ENCODE results near the gene SEC22C. TPM values are rescaled to one million over a fixed set of nuclear protein-coding genes. Genes with fewer than 3 reads are reported as not detected.

SEC22C gene
- polyA plus RNA-seq, 1 donor from 2014 or later, result 93.6 TPM

DNA sequence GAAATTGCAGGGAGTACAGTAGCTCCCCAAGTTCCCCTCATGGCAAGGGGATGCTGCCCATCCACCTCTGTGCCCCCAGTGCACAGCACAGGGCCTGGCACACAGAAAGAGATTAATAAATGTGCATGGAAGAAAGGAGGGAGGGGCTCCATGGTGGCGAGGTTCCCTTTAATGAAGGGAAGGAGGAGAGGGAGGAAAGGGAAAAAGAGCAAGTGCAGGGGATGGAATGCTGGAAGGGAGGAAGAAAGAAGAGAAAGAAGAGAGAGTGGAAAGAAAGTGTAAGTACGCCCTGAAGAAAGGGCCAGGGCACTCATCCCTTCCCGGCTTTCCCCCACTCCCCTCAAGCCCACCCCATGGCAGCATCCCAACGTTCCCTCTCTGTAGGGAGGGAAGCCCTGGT lies 80.9 kb downstream of the SEC22C start:
- H3K79me2 ChIP-seq (replicated peaks; ENCODE audit: insufficient read depth, low read length), result no peaks in the 10 kb centered on the region
- H3K9me2 ChIP-seq (ENCODE audit: insufficient read depth, low read length), result no peaks in the 10 kb centered on the region
- no peak overlapping the region for H2AFZ ChIP-seq (ENCODE audit: low read depth, low read length)
- peak overlapping the region; percentile 36 for H3K9ac ChIP-seq (ENCODE audit: low read length)
- no peaks in the 10 kb centered on the region for H3K9me3 ChIP-seq (ENCODE audit: low read length)
- no peak overlapping the region for H3K27ac ChIP-seq (ENCODE audit: low read length)
- TF ChIP-seq, protein P1, sequence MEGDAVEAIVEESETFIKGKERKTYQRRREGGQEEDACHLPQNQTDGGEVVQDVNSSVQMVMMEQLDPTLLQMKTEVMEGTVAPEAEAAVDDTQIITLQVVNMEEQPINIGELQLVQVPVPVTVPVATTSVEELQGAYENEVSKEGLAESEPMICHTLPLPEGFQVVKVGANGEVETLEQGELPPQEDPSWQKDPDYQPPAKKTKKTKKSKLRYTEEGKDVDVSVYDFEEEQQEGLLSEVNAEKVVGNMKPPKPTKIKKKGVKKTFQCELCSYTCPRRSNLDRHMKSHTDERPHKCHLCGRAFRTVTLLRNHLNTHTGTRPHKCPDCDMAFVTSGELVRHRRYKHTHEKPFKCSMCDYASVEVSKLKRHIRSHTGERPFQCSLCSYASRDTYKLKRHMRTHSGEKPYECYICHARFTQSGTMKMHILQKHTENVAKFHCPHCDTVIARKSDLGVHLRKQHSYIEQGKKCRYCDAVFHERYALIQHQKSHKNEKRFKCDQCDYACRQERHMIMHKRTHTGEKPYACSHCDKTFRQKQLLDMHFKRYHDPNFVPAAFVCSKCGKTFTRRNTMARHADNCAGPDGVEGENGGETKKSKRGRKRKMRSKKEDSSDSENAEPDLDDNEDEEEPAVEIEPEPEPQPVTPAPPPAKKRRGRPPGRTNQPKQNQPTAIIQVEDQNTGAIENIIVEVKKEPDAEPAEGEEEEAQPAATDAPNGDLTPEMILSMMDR (IDR thresholded peaks at IDR 0.05; ENCODE audit: poor library complexity, severe bottlenecking), result no peak
- TF ChIP-seq POLR2AphosphoS5 (IDR thresholded peaks at IDR 0.05) (no peak), RAD21 (conservative IDR thresholded peaks at IDR 0.05) (no peak), EZH2 (IDR thresholded peaks at IDR 0.05; ENCODE audit: borderline replicate concordance, insufficient read depth, low read length, poor library complexity, severe bottlenecking) (no peak), EP300 (conservative IDR thresholded peaks at IDR 0.05; ENCODE audit: poor library complexity, severe bottlenecking) (no peak), TAF1 (IDR thresholded peaks at IDR 0.05; ENCODE audit: low read depth) (no peak), MXI1 (conservative IDR thresholded peaks at IDR 0.05; ENCODE audit: poor library complexity, severe bottlenecking) (no peak), SMC3 (conservative IDR thresholded peaks at IDR 0.05; ENCODE audit: poor library complexity) (no peak)
- TF ChIP-seq, protein P2, sequence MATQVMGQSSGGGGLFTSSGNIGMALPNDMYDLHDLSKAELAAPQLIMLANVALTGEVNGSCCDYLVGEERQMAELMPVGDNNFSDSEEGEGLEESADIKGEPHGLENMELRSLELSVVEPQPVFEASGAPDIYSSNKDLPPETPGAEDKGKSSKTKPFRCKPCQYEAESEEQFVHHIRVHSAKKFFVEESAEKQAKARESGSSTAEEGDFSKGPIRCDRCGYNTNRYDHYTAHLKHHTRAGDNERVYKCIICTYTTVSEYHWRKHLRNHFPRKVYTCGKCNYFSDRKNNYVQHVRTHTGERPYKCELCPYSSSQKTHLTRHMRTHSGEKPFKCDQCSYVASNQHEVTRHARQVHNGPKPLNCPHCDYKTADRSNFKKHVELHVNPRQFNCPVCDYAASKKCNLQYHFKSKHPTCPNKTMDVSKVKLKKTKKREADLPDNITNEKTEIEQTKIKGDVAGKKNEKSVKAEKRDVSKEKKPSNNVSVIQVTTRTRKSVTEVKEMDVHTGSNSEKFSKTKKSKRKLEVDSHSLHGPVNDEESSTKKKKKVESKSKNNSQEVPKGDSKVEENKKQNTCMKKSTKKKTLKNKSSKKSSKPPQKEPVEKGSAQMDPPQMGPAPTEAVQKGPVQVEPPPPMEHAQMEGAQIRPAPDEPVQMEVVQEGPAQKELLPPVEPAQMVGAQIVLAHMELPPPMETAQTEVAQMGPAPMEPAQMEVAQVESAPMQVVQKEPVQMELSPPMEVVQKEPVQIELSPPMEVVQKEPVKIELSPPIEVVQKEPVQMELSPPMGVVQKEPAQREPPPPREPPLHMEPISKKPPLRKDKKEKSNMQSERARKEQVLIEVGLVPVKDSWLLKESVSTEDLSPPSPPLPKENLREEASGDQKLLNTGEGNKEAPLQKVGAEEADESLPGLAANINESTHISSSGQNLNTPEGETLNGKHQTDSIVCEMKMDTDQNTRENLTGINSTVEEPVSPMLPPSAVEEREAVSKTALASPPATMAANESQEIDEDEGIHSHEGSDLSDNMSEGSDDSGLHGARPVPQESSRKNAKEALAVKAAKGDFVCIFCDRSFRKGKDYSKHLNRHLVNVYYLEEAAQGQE (IDR thresholded peaks at IDR 0.05; ENCODE audit: borderline replicate concordance), result no peak
- H3K4me3 ChIP-seq (ENCODE audit: low read length), result peak overlapping the region; percentile 70
- no peaks in the 10 kb centered on the region for H3K36me3 ChIP-seq (ENCODE audit: insufficient read depth, low read length)
- peaks cover 53% of the 10 kb centered on the region for H3K27me3 ChIP-seq (ENCODE audit: insufficient read depth, low read depth, low read length)
- no peaks in the 10 kb centered on the region for H4K20me1 ChIP-seq (ENCODE audit: insufficient read depth)
- H3K4me2 ChIP-seq (ENCODE audit: low read length), result no peak overlapping the region
- H3F3A ChIP-seq (ENCODE audit: insufficient read depth, low read length, poor library complexity, severe bottlenecking), result no peaks in the 10 kb centered on the region

DNA sequence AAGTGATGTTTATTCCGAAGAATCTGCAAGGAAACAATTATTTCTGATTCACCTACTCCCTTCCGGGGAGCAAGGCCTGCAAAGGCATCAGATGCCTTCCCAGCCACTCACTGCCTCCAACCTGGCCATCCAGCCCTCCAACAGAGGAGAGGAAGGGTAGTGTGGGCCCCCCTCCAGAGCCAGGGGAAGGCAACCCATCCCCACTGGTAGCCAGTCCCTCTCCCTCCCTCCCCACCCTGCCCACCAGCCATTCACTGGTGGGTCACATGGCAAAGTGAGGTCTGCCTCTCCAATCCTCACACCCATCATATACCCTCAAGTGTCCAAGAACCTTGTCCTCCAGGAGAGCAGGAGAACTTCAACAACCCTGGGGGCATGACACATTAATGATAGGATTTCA lies 81.7 kb downstream of the SEC22C start:
- peaks cover 53% of the 10 kb centered on the region for H3K27me3 ChIP-seq (ENCODE audit: insufficient read depth, low read depth, low read length)
- no peak overlapping the region for H3K4me2 ChIP-seq (ENCODE audit: low read length)
- no peaks in the 10 kb centered on the region for H4K20me1 ChIP-seq (ENCODE audit: insufficient read depth)

More for the DNA sequence above, 81.7 kb downstream of the SEC22C start:
- no peaks in the 10 kb centered on the region for H3K36me3 ChIP-seq (ENCODE audit: insufficient read depth, low read length)
- H3F3A ChIP-seq (ENCODE audit: insufficient read depth, low read length, poor library complexity, severe bottlenecking), result no peaks in the 10 kb centered on the region
- H3K9me2 ChIP-seq (ENCODE audit: insufficient read depth, low read length), result no peaks in the 10 kb centered on the region
- H3K9me3 ChIP-seq (ENCODE audit: low read length), result no peaks in the 10 kb centered on the region
- H3K79me2 ChIP-seq (replicated peaks; ENCODE audit: insufficient read depth, low read length), result no peaks in the 10 kb centered on the region
- no peak overlapping the region for H2AFZ ChIP-seq (ENCODE audit: low read depth, low read length)
- H3K9ac ChIP-seq (ENCODE audit: low read length), result no peak overlapping the region
- H3K27ac ChIP-seq (ENCODE audit: low read length), result no peak overlapping the region
- no peak for TF ChIP-seq MXI1 (conservative IDR thresholded peaks at IDR 0.05; ENCODE audit: poor library complexity, severe bottlenecking)
- TF ChIP-seq, protein P2 (IDR thresholded peaks at IDR 0.05; ENCODE audit: borderline replicate concordance), result no peak
- TF ChIP-seq RAD21 (conservative IDR thresholded peaks at IDR 0.05), result no peak
- TF ChIP-seq TAF1 (IDR thresholded peaks at IDR 0.05; ENCODE audit: low read depth), result no peak
- H3K4me3 ChIP-seq (ENCODE audit: low read length), result no peak overlapping the region
